ENCODE data around the gene USB1. TPM values are rescaled to one million over a fixed set of nuclear protein-coding genes. Genes with fewer than 3 reads are reported as not detected.

The USB1 gene
- total RNA-seq, 1 donor from 2014 or later = 9.4 TPM

Other genes with a start within 250 kb of the USB1 start
- gene KIFC3, start 198.9 kb upstream of the USB1 start, total RNA-seq = 55.6 and 64.5 TPM in 2 replicates
- not detected in 2 replicates for gene CNGB1, start 30.3 kb upstream of the USB1 start, total RNA-seq
- gene ZNF319, start 735 bp upstream of the USB1 start, total RNA-seq = 3.9 and 4.3 TPM in 2 replicates
- 53.2 and 89.2 TPM in 2 replicates for gene MMP15, start 24.3 kb downstream of the USB1 start, total RNA-seq
- 123 and 132 TPM in 2 replicates for gene CFAP20, start 128.0 kb downstream of the USB1 start, total RNA-seq
- gene CSNK2A2, start 196.7 kb downstream of the USB1 start, total RNA-seq = 36.1 and 50.6 TPM in 2 replicates

All from myocyte (in vitro differentiated cells).